SK-N-SH (cell line): ENCODE results near the gene KCTD14. TPM values are rescaled to one million over a fixed set of nuclear protein-coding genes. Genes with fewer than 3 reads are reported as not detected.

Source experiments
- CTCF ChIA-PET: fragments of 300-600, 350-600 bp; formaldehyde crosslinking; extraction: SDS; loops from one replicate; lab custom pipeline; 2021; lab: Yijun Ruan, JAX
- POLR2A ChIA-PET: fragments of 350-600 bp; sonication (Branson Sonifier 250); formaldehyde crosslinking; extraction: SDS; loops from one replicate; lab custom pipeline; 2020; ENCODE audit warnings: antibody characterized with exemption, inconsistent platforms; lab: Yijun Ruan, JAX
- DNase-seq: peaks from one replicate; pipeline ENCODE4 v3.0.0; 2012
- H2AFZ ChIP-seq: fragments of 200-600 bp; sonication (generic); 2 replicates; pipeline ENCODE4 v1.8.1; 2016; ENCODE audit warnings: antibody characterized with exemption, mild to moderate bottlenecking, low read depth
- H3F3A ChIP-seq: fragments of 200-600 bp; sonication (generic); replicated peaks from 2 replicates; pipeline ENCODE3; 2016; ENCODE audit warnings: antibody characterized with exemption, mild to moderate bottlenecking; ENCODE audit not compliant: insufficient read depth
- H3K27ac ChIP-seq, 2 experiments: fragments of 200-500 bp in 1 of 2; fragments of 200-600 bp in 1 of 2; sonication (Bioruptor generic) in 1 of 2; sonication (generic), shearing (Covaris generic) in 1 of 2; 2 replicates each; pipeline versions ENCODE4 v1.5.1 to v1.6.1; 2014 to 2016; ENCODE audit warnings: low read depth in 2 of 2, inconsistent platforms in 1 of 2, low read length in 1 of 2, mild to moderate bottlenecking in 1 of 2, mixed read lengths in 1 of 2
- H3K27me3 ChIP-seq: fragments of 200-600 bp; sonication (generic), shearing (Covaris generic); 2 replicates; pipeline ENCODE4 v1.6.1; 2016; ENCODE audit warnings: mixed run types; ENCODE audit not compliant: insufficient read depth
- H3K36me3 ChIP-seq, 2 experiments: fragments of 200-500 bp in 1 of 2; fragments of 200-600 bp in 1 of 2; sonication (Bioruptor generic) in 1 of 2; sonication (generic) in 1 of 2; replicated peaks in 1 of 2; 2 replicates each; pipeline versions ENCODE3 to v1.5.1; 2014 to 2016; ENCODE audit warnings: low read length in 1 of 2, mild to moderate bottlenecking in 1 of 2; ENCODE audit not compliant: insufficient read depth in 2 of 2, control insufficient read depth in 1 of 2
- H3K4me1 ChIP-seq, 2 experiments: fragments of 200-500 bp in 1 of 2; fragments of 200-600 bp in 1 of 2; sonication (Bioruptor generic) in 1 of 2; sonication (generic), shearing (Covaris generic) in 1 of 2; 2 replicates each; pipeline versions ENCODE4 v1.5.1 to v1.6.1; 2014 to 2016; ENCODE audit warnings: low read depth in 1 of 2, low read length in 1 of 2, mixed run types in 1 of 2; ENCODE audit not compliant: insufficient read depth in 2 of 2, control insufficient read depth in 1 of 2
- H3K4me2 ChIP-seq: fragments of 200-600 bp; sonication (generic), shearing (Covaris generic); 2 replicates; pipeline ENCODE4 v1.6.1; 2017; ENCODE audit warnings: mixed run types
- H3K4me3 ChIP-seq, 2 experiments: fragments of 200-500 bp in 1 of 2; fragments of 200-600 bp in 1 of 2; sonication (Bioruptor generic) in 1 of 2; sonication (generic), shearing (Covaris generic) in 1 of 2; 2 replicates each; pipeline versions ENCODE4 v1.5.1 to v1.8.1; 2014 to 2016; ENCODE audit warnings: low read depth in 2 of 2, inconsistent platforms in 1 of 2, low read length in 1 of 2, mild to moderate bottlenecking in 1 of 2, mixed read lengths in 1 of 2, moderate library complexity in 1 of 2
- H3K79me2 ChIP-seq: fragments of 200-600 bp; sonication (generic); 2 replicates; pipeline ENCODE4 v1.8.1; 2017; ENCODE audit warnings: mild to moderate bottlenecking; ENCODE audit not compliant: insufficient read depth
- H3K9ac ChIP-seq: fragments of 200-600 bp; sonication (generic); 2 replicates; pipeline ENCODE4 v1.6.1; 2017; ENCODE audit warnings: mixed run types
- H3K9me2 ChIP-seq: fragments of 200-600 bp; sonication (generic); 2 replicates; pipeline ENCODE4 v1.6.1; 2017; ENCODE audit warnings: mixed run types
- H3K9me3 ChIP-seq: fragments of 200-600 bp; sonication (generic); 2 replicates; pipeline ENCODE4 v1.6.1; 2017; ENCODE audit warnings: mixed run types, mild to moderate bottlenecking, moderate library complexity
- H4K20me1 ChIP-seq: fragments of 200-600 bp; sonication (generic); 2 replicates; pipeline ENCODE4 v1.6.1; 2017; ENCODE audit warnings: mild to moderate bottlenecking, mixed run types; ENCODE audit not compliant: insufficient read depth
- CHD2 ChIP-seq: fragments of 150-350 bp; IDR thresholded peaks from 2 replicates; pipeline ENCODE4 v1.6.1; 2018; ENCODE audit warnings: low read length; ENCODE audit not compliant: partially characterized antibody
- ELF1 ChIP-seq: IDR thresholded peaks from 2 replicates; pipeline ENCODE4 v1.4.0; 2012
- EP300 ChIP-seq, 2 experiments: IDR thresholded peaks; 2 replicates each; pipeline versions ENCODE4 v1.4.0 to v1.6.1; 2012; ENCODE audit warnings: borderline replicate concordance in 1 of 2, low read depth in 1 of 2, low read length in 1 of 2
- FOSL2 ChIP-seq: IDR thresholded peaks from 2 replicates; pipeline ENCODE4 v1.4.0; 2012; ENCODE audit warnings: low read depth, mild to moderate bottlenecking, moderate library complexity, borderline replicate concordance
- FOXJ3 ChIP-seq: sonication (generic); formaldehyde crosslinking; IDR thresholded peaks from 2 replicates; pipeline ENCODE4 v1.5.1; 2020; ENCODE audit warnings: mild to moderate bottlenecking, missing genetic modification reagents
- FOXM1 ChIP-seq: IDR thresholded peaks from 2 replicates; pipeline ENCODE4 v1.4.0; 2012; ENCODE audit warnings: low read depth, mild to moderate bottlenecking
- JUND ChIP-seq: IDR thresholded peaks from 2 replicates; pipeline ENCODE4 v1.4.0; 2012
- MEF2A ChIP-seq: IDR thresholded peaks from 2 replicates; pipeline ENCODE4 v1.4.0; 2012; ENCODE audit warnings: low read depth, borderline replicate concordance
- MXI1 ChIP-seq: IDR thresholded peaks from 2 replicates; pipeline ENCODE4 v1.6.1; 2012; ENCODE audit warnings: mild to moderate bottlenecking, low read depth, low read length, improper control_type of control experiment
- NFIC ChIP-seq: IDR thresholded peaks from 2 replicates; pipeline ENCODE4 v1.4.0; 2012; ENCODE audit warnings: borderline replicate concordance
- POLR2AphosphoS5 ChIP-seq: IDR thresholded peaks from 2 replicates; pipeline ENCODE4 v1.6.1; 2012; ENCODE audit warnings: low read depth, low read length
- RAD21 ChIP-seq: IDR thresholded peaks from 2 replicates; pipeline ENCODE4 v1.6.1; 2012; ENCODE audit warnings: mild to moderate bottlenecking, low read length
- RCOR1 ChIP-seq: fragments of 150-350 bp; IDR thresholded peaks from 2 replicates; pipeline ENCODE4 v1.6.1; 2017; ENCODE audit warnings: antibody characterized with exemption, low read length
- RFX5 ChIP-seq: IDR thresholded peaks from 2 replicates; pipeline ENCODE4 v1.6.1; 2012; ENCODE audit warnings: mild to moderate bottlenecking, improper control_type of control experiment, low read length
- RXRA ChIP-seq: IDR thresholded peaks from 2 replicates; pipeline ENCODE4 v1.4.0; 2012; ENCODE audit warnings: low read depth, mild to moderate bottlenecking, borderline replicate concordance
- SIN3A ChIP-seq: IDR thresholded peaks from 2 replicates; pipeline ENCODE4 v1.6.1; 2012; ENCODE audit warnings: low read depth, mild to moderate bottlenecking, low read length, moderate library complexity, borderline replicate concordance
- SMC3 ChIP-seq: IDR thresholded peaks from 2 replicates; pipeline ENCODE4 v1.6.1; 2012; ENCODE audit warnings: low read depth, low read length, improper control_type of control experiment
- TAF1 ChIP-seq: IDR thresholded peaks from 2 replicates; pipeline ENCODE4 v1.6.1; 2012; ENCODE audit warnings: low read depth, mild to moderate bottlenecking, low read length, moderate library complexity, borderline replicate concordance
- TCF12 ChIP-seq: IDR thresholded peaks from 2 replicates; pipeline ENCODE4 v1.4.0; 2012
- YY1 ChIP-seq: IDR thresholded peaks from 2 replicates; pipeline ENCODE4 v1.4.0; 2012; ENCODE audit warnings: low read depth, mild to moderate bottlenecking
- WGBS: methylation state at CpG from one replicate; pipeline ENCODE4 v1.1.6; 2017; ENCODE audit warnings: low lambda C conversion rate; 5-methylcytosine and 5-hydroxymethylcytosine counted together
- polyA plus RNA-seq, 3 experiments: library from polyadenylated mRNA; depleted of rRNA; stranded (reverse); fragments of >200 nt; gene quantifications; 2 replicates each; pipeline ENCODE4 v1.2.3, GENCODE V29; 2012
- TF ChIP-seq, protein P1 (sequence below): fragments of 150-350 bp; IDR thresholded peaks from 2 replicates; pipeline ENCODE4 v1.6.1; 2016; ENCODE audit warnings: mild to moderate bottlenecking, low read depth, low read length
- TF ChIP-seq, protein P2 (sequence below): IDR thresholded peaks from 2 replicates; pipeline ENCODE4 v1.4.0; 2012; ENCODE audit warnings: low read depth, borderline replicate concordance
- TF ChIP-seq, protein P3 (sequence below): fragments of 200-600 bp; sonication (generic); IDR thresholded peaks from 2 replicates; pipeline ENCODE4 v1.6.1; 2017; ENCODE audit warnings: antibody characterized with exemption, mild to moderate bottlenecking, moderate library complexity
- TF ChIP-seq, protein P4 (sequence below): IDR thresholded peaks from 2 replicates; pipeline ENCODE4 v1.4.0; 2012; ENCODE audit warnings: low read depth, borderline replicate concordance
- TF ChIP-seq, protein P5 (sequence below): IDR thresholded peaks from 2 replicates; pipeline ENCODE4; 2012

The KCTD14 gene
- polyA plus RNA-seq, 1 of the 3 experiments (the other 2 are of a cell fraction) = 0.25 TPM

DNA sequence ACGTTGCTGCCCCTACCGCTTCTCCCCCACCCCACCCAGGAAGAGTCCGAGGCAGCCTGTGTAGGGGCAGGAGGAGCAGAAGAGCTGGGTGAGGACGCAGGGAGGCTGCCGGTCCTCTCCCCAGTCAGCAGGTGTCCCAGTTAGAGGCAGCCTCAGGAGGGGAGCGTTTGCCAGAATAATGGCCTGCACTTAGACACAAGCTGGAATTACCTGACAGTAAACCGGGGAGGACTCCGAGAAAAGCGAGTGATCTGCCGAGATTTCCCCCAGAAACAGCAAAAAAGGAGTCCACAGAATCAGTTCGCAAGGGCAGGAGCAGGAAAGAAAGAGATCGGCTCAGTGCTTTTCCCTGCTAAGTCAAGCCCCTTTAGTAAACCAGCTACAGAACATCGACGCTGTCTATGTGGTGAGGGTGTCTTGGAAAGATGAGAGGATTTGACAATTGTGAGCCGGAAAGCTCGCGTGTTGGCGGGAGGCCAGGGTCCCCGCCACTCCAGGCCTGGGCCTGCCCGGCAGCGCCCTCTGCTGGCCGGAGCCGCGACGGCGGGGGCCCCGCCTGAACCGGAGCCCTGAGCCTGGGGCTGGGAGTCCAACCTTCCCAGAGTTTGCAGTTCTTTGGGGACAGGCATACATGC, 22.9 kb upstream of the KCTD14 start (continued):
- TF ChIP-seq RXRA = peak; percentile 14; the same call in 1 of the 2 replicates
- TF ChIP-seq MXI1 = peak; percentile 67
- TF ChIP-seq, protein P1, sequence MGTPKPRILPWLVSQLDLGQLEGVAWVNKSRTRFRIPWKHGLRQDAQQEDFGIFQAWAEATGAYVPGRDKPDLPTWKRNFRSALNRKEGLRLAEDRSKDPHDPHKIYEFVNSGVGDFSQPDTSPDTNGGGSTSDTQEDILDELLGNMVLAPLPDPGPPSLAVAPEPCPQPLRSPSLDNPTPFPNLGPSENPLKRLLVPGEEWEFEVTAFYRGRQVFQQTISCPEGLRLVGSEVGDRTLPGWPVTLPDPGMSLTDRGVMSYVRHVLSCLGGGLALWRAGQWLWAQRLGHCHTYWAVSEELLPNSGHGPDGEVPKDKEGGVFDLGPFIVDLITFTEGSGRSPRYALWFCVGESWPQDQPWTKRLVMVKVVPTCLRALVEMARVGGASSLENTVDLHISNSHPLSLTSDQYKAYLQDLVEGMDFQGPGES = no peak
- TF ChIP-seq FOXJ3 (CRISPR knock-in tag) = no peak
- peak; percentile 97 for TF ChIP-seq RAD21
- peak; percentile 45 for TF ChIP-seq TAF1
- TF ChIP-seq, protein P2, sequence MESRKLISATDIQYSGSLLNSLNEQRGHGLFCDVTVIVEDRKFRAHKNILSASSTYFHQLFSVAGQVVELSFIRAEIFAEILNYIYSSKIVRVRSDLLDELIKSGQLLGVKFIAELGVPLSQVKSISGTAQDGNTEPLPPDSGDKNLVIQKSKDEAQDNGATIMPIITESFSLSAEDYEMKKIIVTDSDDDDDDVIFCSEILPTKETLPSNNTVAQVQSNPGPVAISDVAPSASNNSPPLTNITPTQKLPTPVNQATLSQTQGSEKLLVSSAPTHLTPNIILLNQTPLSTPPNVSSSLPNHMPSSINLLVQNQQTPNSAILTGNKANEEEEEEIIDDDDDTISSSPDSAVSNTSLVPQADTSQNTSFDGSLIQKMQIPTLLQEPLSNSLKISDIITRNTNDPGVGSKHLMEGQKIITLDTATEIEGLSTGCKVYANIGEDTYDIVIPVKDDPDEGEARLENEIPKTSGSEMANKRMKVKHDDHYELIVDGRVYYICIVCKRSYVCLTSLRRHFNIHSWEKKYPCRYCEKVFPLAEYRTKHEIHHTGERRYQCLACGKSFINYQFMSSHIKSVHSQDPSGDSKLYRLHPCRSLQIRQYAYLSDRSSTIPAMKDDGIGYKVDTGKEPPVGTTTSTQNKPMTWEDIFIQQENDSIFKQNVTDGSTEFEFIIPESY = no peak

DNA sequence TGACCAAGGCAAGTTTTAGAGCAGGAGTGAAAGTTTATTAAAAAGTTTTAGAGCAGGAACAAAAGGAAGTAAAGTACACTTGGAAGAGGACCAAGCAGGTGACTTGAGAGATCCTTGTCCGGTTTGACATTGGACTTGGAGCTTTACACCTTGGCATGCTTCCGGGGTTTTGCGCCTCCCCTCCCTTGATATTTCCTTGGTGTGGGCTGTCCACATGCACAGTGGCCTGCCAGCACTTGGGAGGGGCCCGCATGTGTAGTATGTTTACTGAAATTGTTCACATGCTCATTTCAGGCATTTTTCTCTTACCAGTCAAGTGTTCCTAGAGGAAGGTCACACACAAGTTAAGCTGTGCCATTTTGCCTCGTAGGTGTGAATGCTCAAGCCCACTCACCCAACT, 21.6 kb upstream of the KCTD14 start:
- Histone ChIP-seq H3K4me1 (peaks cover 22 to 24% of the 10 kb centered on the region in 2 experiments; a peak in 3 of 4 replicates), H3K4me3 (no peak overlapping the region), H3K27ac (no peak overlapping the region), H4K20me1 (no peaks in the 10 kb centered on the region), H3K36me3 (no peaks in the 10 kb centered on the region), H3K9me3 (no peaks in the 10 kb centered on the region), H3K27me3 (no peaks in the 10 kb centered on the region), H2AFZ (no peak overlapping the region), H3F3A (peaks cover 19% of the 10 kb centered on the region), H3K79me2 (peaks cover 9% of the 10 kb centered on the region; the same call in 1 of the 2 replicates), H3K9me2 (no peaks in the 10 kb centered on the region), H3K4me2 (no peak overlapping the region), H3K9ac (no peak overlapping the region)
- ChIA-PET POLR2A (interaction anchor here (1.8 to 1.9 kb wide), 2 partner anchors 14 to 50 kb away, joined by 6 to 7 read pairs; partner anchors contain the start of gene INTS4), CTCF (interaction anchor here (1.1 to 3.3 kb wide), 9 partner anchors 8 to 520 kb away, joined by 3 to 28 read pairs (median 7); partner anchors contain the start of gene INTS4)
- WGBS = 86% methylated on average over 5 of the region's 5 CpGs
- TF ChIP-seq POLR2AphosphoS5 (no peak), RXRA (no peak), FOXM1 (no peak), SIN3A (no peak), EP300 (IDR thresholded peaks at IDR 0.05; ENCODE audit: borderline replicate concordance in 1 of 2, low read depth in 1 of 2, low read length in 1 of 2) (no peak), ELF1 (no peak), SMC3 (no peak), RFX5 (no peak), CHD2 (no peak), NFIC (no peak), FOSL2 (no peak), TCF12 (no peak), JUND (no peak), MEF2A (no peak), RCOR1 (no peak), YY1 (no peak)
- TF ChIP-seq, protein P1 = no peak
- TF ChIP-seq, protein P3, sequence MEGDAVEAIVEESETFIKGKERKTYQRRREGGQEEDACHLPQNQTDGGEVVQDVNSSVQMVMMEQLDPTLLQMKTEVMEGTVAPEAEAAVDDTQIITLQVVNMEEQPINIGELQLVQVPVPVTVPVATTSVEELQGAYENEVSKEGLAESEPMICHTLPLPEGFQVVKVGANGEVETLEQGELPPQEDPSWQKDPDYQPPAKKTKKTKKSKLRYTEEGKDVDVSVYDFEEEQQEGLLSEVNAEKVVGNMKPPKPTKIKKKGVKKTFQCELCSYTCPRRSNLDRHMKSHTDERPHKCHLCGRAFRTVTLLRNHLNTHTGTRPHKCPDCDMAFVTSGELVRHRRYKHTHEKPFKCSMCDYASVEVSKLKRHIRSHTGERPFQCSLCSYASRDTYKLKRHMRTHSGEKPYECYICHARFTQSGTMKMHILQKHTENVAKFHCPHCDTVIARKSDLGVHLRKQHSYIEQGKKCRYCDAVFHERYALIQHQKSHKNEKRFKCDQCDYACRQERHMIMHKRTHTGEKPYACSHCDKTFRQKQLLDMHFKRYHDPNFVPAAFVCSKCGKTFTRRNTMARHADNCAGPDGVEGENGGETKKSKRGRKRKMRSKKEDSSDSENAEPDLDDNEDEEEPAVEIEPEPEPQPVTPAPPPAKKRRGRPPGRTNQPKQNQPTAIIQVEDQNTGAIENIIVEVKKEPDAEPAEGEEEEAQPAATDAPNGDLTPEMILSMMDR = no peak
- TF ChIP-seq, protein P4, sequence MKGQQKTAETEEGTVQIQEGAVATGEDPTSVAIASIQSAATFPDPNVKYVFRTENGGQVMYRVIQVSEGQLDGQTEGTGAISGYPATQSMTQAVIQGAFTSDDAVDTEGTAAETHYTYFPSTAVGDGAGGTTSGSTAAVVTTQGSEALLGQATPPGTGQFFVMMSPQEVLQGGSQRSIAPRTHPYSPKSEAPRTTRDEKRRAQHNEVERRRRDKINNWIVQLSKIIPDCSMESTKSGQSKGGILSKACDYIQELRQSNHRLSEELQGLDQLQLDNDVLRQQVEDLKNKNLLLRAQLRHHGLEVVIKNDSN = no peak
- TF ChIP-seq, protein P5, sequence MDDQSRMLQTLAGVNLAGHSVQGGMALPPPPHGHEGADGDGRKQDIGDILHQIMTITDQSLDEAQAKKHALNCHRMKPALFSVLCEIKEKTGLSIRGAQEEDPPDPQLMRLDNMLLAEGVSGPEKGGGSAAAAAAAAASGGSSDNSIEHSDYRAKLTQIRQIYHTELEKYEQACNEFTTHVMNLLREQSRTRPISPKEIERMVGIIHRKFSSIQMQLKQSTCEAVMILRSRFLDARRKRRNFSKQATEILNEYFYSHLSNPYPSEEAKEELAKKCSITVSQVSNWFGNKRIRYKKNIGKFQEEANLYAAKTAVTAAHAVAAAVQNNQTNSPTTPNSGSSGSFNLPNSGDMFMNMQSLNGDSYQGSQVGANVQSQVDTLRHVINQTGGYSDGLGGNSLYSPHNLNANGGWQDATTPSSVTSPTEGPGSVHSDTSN = no peak
- no peak for DNase-seq
